GM21423 (cell line): ENCODE results near the gene PRLR.

Source experiments
- ATAC-seq: cut with Tn5 transposase; IDR thresholded peaks from one replicate; pipeline ENCODE4 v1.9.1; 2021; ENCODE audit warnings: mild to moderate bottlenecking, moderate library complexity; ENCODE audit not compliant: unreplicated experiment

PRLR gene

GRCh38 chr5:35091704-35092103 lies 138.6 kb downstream of the PRLR start:
- ATAC-seq: no peak

GRCh38 chr5:35089334-35090314 lies 140.7 kb downstream of the PRLR start:
- no peak for ATAC-seq

- ATAC-seq: no peak
Observed at GRCh38 chr5:35087991-35088390, 142.3 kb downstream of the PRLR start.

- no peak for ATAC-seq
Observed at GRCh38 chr5:35083150-35083549, 147.1 kb downstream of the PRLR start.

GRCh38 chr5:35082530-35082929 lies 147.8 kb downstream of the PRLR start:
- ATAC-seq: no peak

- ATAC-seq: no peak
Observed at GRCh38 chr5:35081134-35081533, 149.2 kb downstream of the PRLR start.

GRCh38 chr5:35073160-35073559 lies 157.1 kb downstream of the PRLR start:
- ATAC-seq: no peak

GRCh38 chr5:35069188-35069587 lies 161.1 kb downstream of the PRLR start:
- ATAC-seq: no peak

- ATAC-seq: no peak
Observed at GRCh38 chr5:35067985-35068384, 162.3 kb downstream of the PRLR start.

GRCh38 chr5:35066260-35066795 lies 164.0 kb downstream of the PRLR start:
- peak; percentile 89 for ATAC-seq

- no peak for ATAC-seq
Observed at GRCh38 chr5:35063414-35063813, 166.9 kb downstream of the PRLR start.

- no peak for ATAC-seq
Observed at GRCh38 chr5:35061211-35061770, 169.0 kb downstream of the PRLR start.

- no peak for ATAC-seq
Observed at GRCh38 chr5:35060236-35060635, 170.1 kb downstream of the PRLR start.

- no peak for ATAC-seq
Observed at GRCh38 chr5:35059251-35059650, 171.0 kb downstream of the PRLR start.

- ATAC-seq: peak; percentile 87
Observed at GRCh38 chr5:35058374-35058788, 171.9 kb downstream of the PRLR start.

- no peak for ATAC-seq
Observed at GRCh38 chr5:35056686-35057085, 173.6 kb downstream of the PRLR start.

- ATAC-seq: no peak
Observed at GRCh38 chr5:35052838-35053237, 177.4 kb downstream of the PRLR start.

- ATAC-seq: no peak
Observed at GRCh38 chr5:35050541-35051126, 179.7 kb downstream of the PRLR start.

- ATAC-seq: no peak
Observed at GRCh38 chr5:35048910-35049309, 181.4 kb downstream of the PRLR start.

GRCh38 chr5:35047785-35048404 lies 182.4 kb downstream of the PRLR start, which contains the start of gene AGXT2:
AGXT2 (minus strand) TSS chr5:35047949; CDS start chr5:35047892, 57 bp downstream.
- ATAC-seq: no peak

- no peak for ATAC-seq
Observed at GRCh38 chr5:35046774-35047173, 183.5 kb downstream of the PRLR start.
